GM21526 (cell line): Measurements from ENCODE around the gene IARS1.

Experiments used
- ATAC-seq: cut with Tn5 transposase; IDR thresholded peaks from one replicate; pipeline ENCODE4 v1.9.1; 2021; ENCODE audit warnings: moderate library complexity; ENCODE audit not compliant: unreplicated experiment, low FRiP score

The IARS1 gene

DNA sequence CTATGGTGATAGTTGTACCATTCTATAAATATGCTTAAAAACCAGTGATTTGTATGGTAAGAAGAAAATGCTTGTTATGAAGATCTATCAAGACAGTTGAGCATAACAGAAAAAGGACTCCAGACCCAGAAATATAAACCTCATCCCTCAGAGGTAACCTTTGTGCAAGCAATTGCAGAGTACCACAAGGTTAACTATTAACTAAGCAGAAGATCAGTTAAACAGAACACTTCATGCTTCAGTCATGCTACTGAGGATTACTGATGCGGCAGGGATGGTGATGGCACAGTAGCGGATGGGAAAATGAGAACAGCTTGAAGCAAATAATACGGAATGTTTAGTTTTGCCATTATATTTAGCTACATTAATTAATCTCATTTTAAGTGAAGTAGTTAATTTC is 45.5 kb downstream of the IARS1 start:
- no peak for ATAC-seq

- ATAC-seq = no peak
These were observed 46.2 kb downstream of the IARS1 start for GRCh38 chr9:92247296-92247695.

DNA sequence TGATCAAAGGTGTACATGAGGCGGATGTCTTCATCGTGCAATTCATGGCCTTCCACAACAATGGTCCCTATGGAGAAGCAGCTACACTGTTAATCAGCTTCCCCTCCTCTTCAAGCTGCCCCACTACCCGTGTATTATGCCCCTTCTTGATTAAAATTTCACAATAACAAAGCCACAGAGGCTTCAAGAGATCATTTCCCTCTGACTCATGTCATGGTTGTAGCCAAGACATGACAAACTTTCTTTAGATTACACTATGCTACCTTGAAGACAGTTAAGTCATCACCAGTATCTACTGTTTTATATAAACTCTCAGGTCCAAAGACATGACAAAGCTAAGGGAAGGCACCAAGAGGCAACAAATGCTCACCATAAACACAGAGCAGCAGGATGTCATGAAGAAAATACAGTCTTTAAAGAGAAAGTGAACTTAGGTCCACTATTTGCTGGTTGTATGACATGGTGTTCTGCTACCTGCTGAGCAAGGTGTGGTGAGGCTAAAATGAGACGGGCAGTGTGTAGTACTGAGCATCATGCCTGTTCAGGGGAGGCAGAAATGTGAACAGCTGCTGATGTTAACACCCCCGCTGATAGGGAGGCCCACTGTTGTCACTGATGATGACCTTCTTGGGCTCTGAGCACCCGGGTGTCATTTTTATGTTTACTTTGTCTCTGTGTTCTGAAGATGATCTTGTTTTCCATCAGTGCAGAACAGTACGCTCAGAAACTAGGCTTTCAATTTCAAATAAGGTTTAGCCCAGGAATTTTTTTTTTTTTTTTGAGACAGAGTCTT is 48.3 kb downstream of the IARS1 start:
- no peak for ATAC-seq
